PC-9 (cell line): ENCODE data around the gene SLC35A2.

Experiments used
- CTCF ChIP-seq: fragments of 200-600 bp; sonication (generic); conservative IDR thresholded peaks from 2 replicates; pipeline ENCODE4 v1.6.1; 2017; ENCODE audit warnings: mixed run types, antibody characterized with exemption, mild to moderate bottlenecking, moderate library complexity
- EZH2 ChIP-seq: fragments of 200-600 bp; sonication (generic); IDR thresholded peaks from 2 replicates; pipeline ENCODE4 v1.8.0; 2017; ENCODE audit warnings: antibody characterized with exemption, low read depth

GRCh38 chrX:48892896-48893295 is 18.6 kb downstream of the SLC35A2 start:
- TF ChIP-seq CTCF (no peak), EZH2 (no peak)
